ENCODE data around the gene WFDC6.

WFDC6 gene

DNA sequence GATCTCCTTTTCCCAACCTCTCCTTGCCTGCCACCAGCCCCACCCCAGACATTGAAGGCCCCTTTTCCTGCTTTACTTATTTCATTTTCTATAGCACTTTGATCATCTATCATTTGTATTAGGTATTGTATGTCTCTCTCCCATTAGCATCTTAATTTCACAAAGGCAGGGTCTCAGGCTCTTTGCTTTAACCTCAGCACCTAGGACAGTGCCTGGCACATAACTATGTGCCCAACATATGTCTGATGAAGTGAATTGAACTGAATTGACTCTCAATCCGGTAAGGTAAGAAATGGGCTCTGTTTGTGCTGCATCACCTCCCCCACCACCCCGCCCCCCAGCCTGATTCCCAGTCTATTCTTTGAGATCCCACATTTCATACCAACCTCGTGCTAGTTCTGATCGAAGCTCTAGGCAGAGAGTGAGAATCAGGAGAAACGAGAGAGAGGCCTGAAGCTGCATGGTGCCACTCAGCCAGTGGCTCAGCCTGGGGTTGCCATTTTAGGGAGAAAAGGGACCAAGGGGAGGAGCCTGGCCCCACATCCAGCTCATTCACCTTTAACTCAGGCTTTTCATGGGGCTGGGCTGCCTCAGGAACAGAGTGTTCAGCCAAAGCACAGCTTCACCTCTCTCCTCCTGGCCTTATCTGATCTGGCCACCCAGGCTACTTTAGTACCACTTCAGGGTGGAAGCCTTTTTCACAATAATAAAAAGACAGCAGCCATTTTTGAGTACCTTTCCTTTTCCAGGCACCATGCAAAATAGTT, 24.0 kb downstream of the WFDC6 start, which contains the start of gene SPINT3:
TSS of gene SPINT3 (minus strand) at position 476 of the 767 bp plus-strand sequence. CDS start at position 462, 14 bp downstream.
- no peak for DNase-seq (ENCODE audit: low read depth)

GRCh38 chr20:45510242-45510862, 28.9 kb downstream of the WFDC6 start:
- DNase-seq (ENCODE audit: low read depth), result no peak

DNA sequence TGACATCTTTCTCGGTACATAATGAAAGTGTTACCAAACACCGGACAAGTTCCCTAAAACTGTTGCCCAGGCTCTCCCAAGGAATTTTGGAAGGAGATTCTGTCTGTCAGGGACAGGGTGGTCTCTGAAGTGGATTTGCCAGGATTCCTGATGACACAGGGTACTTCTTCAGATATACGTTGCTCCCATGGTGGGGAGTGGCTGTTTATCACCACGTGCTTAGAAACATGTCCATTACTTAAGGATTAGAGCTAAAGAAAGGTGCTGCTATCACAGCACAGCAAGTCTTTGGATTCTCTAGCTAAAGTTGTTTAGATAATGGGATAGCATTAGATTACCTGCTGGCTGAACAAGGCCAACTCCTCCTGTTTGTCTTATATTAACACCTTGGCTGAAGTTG, 30.2 kb downstream of the WFDC6 start:
- DNase-seq (ENCODE audit: low read depth), result no peak

GRCh38 chr20:45508068-45508886, 31.0 kb downstream of the WFDC6 start:
- DNase-seq (ENCODE audit: low read depth), result no peak

- no peak for DNase-seq (ENCODE audit: low read depth)
These were observed 32.1 kb downstream of the WFDC6 start for GRCh38 chr20:45507011-45507820.

- no peak for DNase-seq (ENCODE audit: low read depth)
These were observed 32.9 kb downstream of the WFDC6 start for GRCh38 chr20:45506398-45506797.

DNA sequence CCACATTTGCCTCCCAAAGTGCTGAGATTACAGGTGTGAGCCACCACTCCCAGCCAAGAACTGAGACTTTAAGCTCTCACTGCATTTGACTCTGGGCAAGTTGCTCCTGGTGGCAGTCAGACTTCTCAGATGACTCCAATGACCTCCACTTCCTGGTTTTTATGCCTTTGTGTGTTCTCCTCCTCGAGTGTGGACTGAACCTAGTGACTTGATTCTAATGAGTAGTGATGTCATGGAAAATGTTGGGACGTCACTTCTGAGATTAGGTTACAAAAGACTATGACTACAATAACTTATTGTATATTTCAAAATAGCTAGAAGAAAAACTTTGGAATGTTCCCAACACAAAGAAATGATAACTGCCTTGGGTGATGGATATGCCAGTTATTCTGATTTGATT, 35.9 kb downstream of the WFDC6 start:
- DNase-seq (ENCODE audit: low read depth), result no peak

GRCh38 chr20:45502561-45502960, 36.7 kb downstream of the WFDC6 start:
- DNase-seq (ENCODE audit: low read depth), result no peak

DNA sequence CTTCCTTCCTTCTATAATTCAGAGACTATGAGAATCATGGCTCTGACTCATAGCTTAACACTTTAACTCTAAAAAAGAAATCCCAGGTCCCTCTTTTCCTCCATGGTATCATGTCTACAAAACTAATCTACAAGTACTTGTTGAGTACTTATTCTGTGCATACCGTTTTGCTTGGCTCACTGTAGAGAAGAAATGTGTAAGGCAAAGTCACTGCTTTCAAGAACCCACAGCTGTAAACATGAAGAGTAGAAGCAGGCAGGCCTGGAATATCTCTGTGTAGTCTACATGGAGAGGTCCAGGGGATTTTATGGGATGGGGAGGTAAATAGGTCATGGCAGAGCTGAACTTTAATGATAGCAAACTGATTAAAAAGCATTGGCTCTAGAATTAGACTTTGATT, 37.7 kb downstream of the WFDC6 start:
- DNase-seq (ENCODE audit: low read depth), result no peak

DNA sequence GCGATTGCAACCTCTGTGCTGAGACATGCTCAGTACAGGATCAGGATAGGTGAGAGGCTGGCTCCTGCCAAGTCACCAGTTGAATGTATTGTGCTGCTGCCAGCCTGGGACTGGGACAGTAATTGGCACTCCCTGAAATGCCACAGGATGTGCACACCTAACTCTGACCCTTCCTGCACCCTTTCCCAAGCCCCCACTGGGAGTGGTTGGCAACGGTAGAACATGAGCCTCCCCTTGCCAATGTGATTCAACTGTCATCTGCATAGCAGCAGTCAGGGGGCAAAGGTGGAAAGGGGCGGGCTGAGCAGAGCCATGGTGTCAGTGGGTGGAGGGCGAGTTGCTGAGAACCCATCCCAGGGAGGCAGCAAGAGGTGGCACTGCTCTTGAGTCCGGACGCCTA, 39.3 kb downstream of the WFDC6 start:
- no peak for DNase-seq (ENCODE audit: low read depth)

GRCh38 chr20:45497971-45498494, 41.2 kb downstream of the WFDC6 start:
- no peak for DNase-seq (ENCODE audit: low read depth)

DNA sequence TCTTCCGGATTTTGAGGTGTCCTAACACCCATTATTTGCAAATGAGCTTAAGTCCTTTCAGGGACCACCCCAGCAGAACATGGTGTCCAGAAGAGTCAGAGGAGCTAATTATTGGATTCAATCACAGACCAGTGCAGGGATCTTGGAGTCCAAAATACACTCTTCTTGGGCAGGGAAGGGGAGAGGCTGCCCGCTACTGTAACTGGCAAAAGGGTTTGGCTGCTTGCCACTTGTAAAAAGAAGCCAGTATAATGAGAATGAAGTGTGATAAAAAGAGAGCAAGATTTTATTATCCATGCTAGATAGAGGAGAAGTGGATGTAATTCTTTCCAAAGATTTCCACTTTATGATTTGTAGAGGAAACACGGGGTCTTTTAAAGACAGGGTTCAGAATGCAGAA, 43.1 kb downstream of the WFDC6 start:
- DNase-seq (ENCODE audit: low read depth), result no peak

- DNase-seq (ENCODE audit: low read depth), result no peak
These were observed 43.8 kb downstream of the WFDC6 start for GRCh38 chr20:45495501-45495941.

- no peak for DNase-seq (ENCODE audit: low read depth)
These were observed 50.2 kb downstream of the WFDC6 start for GRCh38 chr20:45489083-45489531.

GRCh38 chr20:45487231-45487635, 52.0 kb downstream of the WFDC6 start:
- no peak for DNase-seq (ENCODE audit: low read depth)

DNA sequence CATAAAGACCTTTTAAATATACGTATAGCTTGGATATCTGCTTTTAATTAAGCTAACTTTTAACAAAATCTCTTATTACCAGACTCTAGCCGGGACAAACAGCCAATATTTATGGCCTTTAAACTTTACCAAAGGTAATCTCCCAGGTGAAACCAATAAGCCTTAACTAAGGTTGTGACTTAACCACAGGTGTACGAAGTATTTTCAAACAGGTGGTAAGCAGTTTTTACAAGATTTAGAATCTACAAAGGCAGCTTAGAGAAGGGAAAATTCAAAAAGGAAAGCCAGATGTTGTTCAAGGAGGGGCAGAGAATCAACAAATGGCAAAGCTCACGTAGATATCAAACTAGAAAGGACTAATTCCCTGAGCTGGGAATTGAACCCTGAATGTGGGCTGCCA, 53.9 kb downstream of the WFDC6 start:
- no peak for DNase-seq (ENCODE audit: low read depth)

DNA sequence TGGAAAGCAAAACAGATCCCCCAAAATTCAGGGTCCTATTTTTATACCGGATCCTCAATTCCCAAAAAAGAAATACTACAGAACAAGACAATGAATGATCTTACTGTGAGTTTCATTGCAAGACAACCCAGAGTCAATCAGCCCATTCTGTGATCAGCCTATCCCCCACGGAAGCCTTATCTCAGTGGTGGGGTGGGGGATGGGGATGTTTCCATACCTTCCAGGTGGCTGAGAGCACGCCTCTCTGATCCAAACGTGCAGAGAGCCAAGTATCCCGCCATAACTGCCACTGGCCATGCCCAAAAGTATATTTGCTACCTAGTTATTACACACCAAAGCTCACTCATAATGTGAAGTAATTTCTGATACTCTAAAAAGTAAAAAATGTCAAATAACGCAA, 54.6 kb downstream of the WFDC6 start:
- no peak for DNase-seq (ENCODE audit: low read depth)

Measured in activated gamma-delta T cell treated with anti-CD3 and anti-CD28 coated beads, Interleukin-2, amount 50 U/mL, for 16 hours (primary cell).